Measurements from ENCODE around the gene TMEM161B.
A peak's percentile ranks its signal among the peaks of the same experiment; 100 is the strongest.

The TMEM161B gene

DNA sequence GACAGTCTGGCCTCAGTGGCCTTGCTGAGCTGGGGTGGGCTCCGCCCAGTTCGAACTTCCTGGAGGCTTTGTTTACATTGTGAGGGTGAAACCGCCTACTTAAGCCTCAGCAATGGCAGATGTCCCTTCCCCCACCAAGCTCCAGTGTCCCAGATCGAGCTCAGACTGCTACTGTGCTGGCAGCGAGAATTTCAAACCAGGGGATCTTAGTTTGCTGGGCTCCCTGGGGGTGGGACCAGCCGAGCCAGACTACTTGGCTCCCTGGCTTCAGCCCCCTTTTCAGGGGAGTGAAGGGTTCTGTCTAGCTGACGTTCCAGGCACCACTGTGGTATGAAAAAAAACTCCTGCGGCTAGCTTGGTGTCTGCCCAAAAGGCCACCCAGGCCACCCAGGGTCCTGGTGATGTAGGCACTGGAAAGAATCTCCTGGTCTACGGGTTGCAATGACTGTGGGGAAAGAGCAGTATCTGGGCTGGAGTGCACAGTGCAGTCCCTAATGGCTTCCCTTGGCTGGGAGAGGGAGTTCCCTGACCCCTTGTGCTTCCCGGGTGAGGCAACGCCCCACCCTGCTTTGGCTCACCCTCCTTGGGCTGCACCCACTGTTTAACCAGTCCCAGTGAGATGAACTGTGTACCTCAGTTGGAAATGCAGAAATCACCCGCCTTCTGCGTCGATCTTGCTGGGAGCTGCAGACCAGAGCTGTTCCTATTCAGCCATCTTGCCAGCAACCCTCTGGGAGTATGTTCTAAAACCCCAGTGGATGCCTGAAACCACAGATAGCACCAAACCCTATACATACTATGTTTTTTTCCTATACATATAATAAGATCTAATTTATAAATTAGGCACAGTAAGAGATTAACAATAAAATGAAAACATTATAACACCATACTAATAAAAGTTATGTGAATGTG lies 95.5 kb downstream of the TMEM161B start:
- no peak overlapping the region for H3K18ac ChIP-seq (ENCODE audit: low read length)
- H2BK5ac ChIP-seq (ENCODE audit: low read length): no peak overlapping the region
- H3K36me3 ChIP-seq (ENCODE audit: control insufficient read depth, insufficient read depth, low read length): no peaks in the 10 kb centered on the region
- peak overlapping the region; percentile 67 for H3K56ac ChIP-seq (ENCODE audit: low read length)
- H3K4me2 ChIP-seq (ENCODE audit: low read length): no peak overlapping the region
- H2AK5ac ChIP-seq (ENCODE audit: low read length): no peak overlapping the region
- no peak overlapping the region for H4K8ac ChIP-seq (ENCODE audit: low read depth, low read length)
- no peak overlapping the region for H3K4me3 ChIP-seq (ENCODE audit: low read length)
- H2BK120ac ChIP-seq (ENCODE audit: low read depth, low read length): no peak overlapping the region
- H3K4ac ChIP-seq (ENCODE audit: low read depth, low read length): peak overlapping the region; percentile 26
- H3K23ac ChIP-seq (ENCODE audit: low read length): no peak overlapping the region
- H3K9ac ChIP-seq (ENCODE audit: low read length): no peak overlapping the region
- peak overlapping the region; percentile 71 for H4K5ac ChIP-seq (ENCODE audit: low read length)
- H2BK15ac ChIP-seq (replicated peaks; ENCODE audit: low read depth): no peak overlapping the region
- no peak overlapping the region for H3K27ac ChIP-seq (ENCODE audit: low read depth, low read length)
- DNase-seq: peak; percentile 59
- H3K79me1 ChIP-seq (ENCODE audit: low read length): no peaks in the 10 kb centered on the region
- H3K79me2 ChIP-seq (ENCODE audit: control insufficient read depth, insufficient read depth, low read length): no peaks in the 10 kb centered on the region
- no peaks in the 10 kb centered on the region for H3K27me3 ChIP-seq (ENCODE audit: insufficient read depth, low read length, poor library complexity)
- peaks cover 4% of the 10 kb centered on the region for H3K4me1 ChIP-seq (ENCODE audit: control insufficient read depth, low read depth, low read length)
- no CpG with 5 or more reads among the region's 14 CpGs for WGBS (ENCODE audit: extremely low coverage, insufficient coverage, low lambda C conversion rate)

GRCh38 chr5:88159591-88159990 lies 109.1 kb downstream of the TMEM161B start:
- H2BK15ac ChIP-seq (replicated peaks; ENCODE audit: low read depth): no peak overlapping the region

DNA sequence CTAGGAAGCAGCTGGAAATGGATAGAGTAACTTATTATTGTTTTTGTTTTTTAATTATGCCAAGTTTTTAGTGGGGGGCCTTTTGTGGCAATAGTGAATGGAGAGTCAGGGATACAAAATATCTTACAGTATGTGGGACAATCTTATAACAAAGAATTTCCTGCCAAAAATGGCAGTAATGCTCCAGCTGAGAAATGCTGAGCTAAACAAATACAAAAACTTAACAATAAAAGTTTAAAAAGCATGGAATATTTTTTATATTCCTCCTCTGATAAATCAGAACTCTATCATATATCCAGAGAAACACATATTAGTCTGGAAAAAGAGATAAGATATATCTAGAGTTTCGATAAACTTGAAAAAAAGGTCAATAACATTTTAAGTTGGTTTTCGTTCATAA lies 110.6 kb downstream of the TMEM161B start:
- no CpG with 5 or more reads among the region's 2 CpGs for WGBS (ENCODE audit: extremely low coverage, insufficient coverage, low lambda C conversion rate)
- H3K79me1 ChIP-seq (ENCODE audit: low read length): no peaks in the 10 kb centered on the region

More at GRCh38 chr5:88159591-88159990, 109.1 kb downstream of the TMEM161B start:
- no peaks in the 10 kb centered on the region for H3K79me1 ChIP-seq (ENCODE audit: low read length)
- no peak overlapping the region for H3K4me3 ChIP-seq (ENCODE audit: low read length)
- no peaks in the 10 kb centered on the region for H3K4me1 ChIP-seq (ENCODE audit: control insufficient read depth, low read depth, low read length)
- H2BK5ac ChIP-seq (ENCODE audit: low read length): no peak overlapping the region
- H3K27ac ChIP-seq (ENCODE audit: low read depth, low read length): no peak overlapping the region
- no peak overlapping the region for H2BK120ac ChIP-seq (ENCODE audit: low read depth, low read length)
- H3K23ac ChIP-seq (ENCODE audit: low read length): no peak overlapping the region
- no peaks in the 10 kb centered on the region for H3K27me3 ChIP-seq (ENCODE audit: insufficient read depth, low read length, poor library complexity)
- WGBS (ENCODE audit: extremely low coverage, insufficient coverage, low lambda C conversion rate): no CpG with 5 or more reads among the region's 7 CpGs
- H4K8ac ChIP-seq (ENCODE audit: low read depth, low read length): no peak overlapping the region
- no peak overlapping the region for H4K5ac ChIP-seq (ENCODE audit: low read length)
- no peak overlapping the region for H3K9ac ChIP-seq (ENCODE audit: low read length)
- H2AK5ac ChIP-seq (ENCODE audit: low read length): no peak overlapping the region
- no peak overlapping the region for H3K4ac ChIP-seq (ENCODE audit: low read depth, low read length)
- no peaks in the 10 kb centered on the region for H3K36me3 ChIP-seq (ENCODE audit: control insufficient read depth, insufficient read depth, low read length)
- no peak overlapping the region for H3K18ac ChIP-seq (ENCODE audit: low read length)
- DNase-seq: no peak
- no peak overlapping the region for H3K4me2 ChIP-seq (ENCODE audit: low read length)
- no peaks in the 10 kb centered on the region for H3K79me2 ChIP-seq (ENCODE audit: control insufficient read depth, insufficient read depth, low read length)
- no peak overlapping the region for H3K56ac ChIP-seq (ENCODE audit: low read length)

DNA sequence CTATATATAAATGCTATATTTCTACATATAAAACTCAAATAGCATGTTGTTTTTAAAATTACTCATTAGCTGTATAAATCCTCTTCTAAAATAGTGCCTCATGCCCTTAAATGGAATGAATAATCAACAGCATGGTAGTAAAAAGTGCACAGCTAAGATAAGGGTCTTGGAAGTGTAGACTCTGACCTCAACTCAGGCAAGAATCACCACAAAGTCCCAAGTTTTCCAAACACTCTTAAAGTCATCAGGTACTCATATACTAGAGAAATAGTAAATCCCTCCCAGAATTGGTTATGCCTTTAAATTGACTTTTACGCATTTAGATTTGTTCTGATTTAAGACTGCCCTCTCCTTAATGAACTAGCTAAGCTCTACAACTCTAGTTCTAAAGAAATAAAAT lies 113.8 kb downstream of the TMEM161B start:
- no peaks in the 10 kb centered on the region for H3K79me2 ChIP-seq (ENCODE audit: control insufficient read depth, insufficient read depth, low read length)
- no peak overlapping the region for H3K4me3 ChIP-seq (ENCODE audit: low read length)
- H3K18ac ChIP-seq (ENCODE audit: low read length): no peak overlapping the region
- no peak overlapping the region for H2BK120ac ChIP-seq (ENCODE audit: low read depth, low read length)
- no peak overlapping the region for H3K27ac ChIP-seq (ENCODE audit: low read depth, low read length)
- no CpG with 5 or more reads among the region's 1 CpG for WGBS (ENCODE audit: extremely low coverage, insufficient coverage, low lambda C conversion rate)
- H2AK5ac ChIP-seq (ENCODE audit: low read length): no peak overlapping the region
- H3K56ac ChIP-seq (ENCODE audit: low read length): no peak overlapping the region
- no peaks in the 10 kb centered on the region for H3K27me3 ChIP-seq (ENCODE audit: insufficient read depth, low read length, poor library complexity)
- no peak overlapping the region for H4K5ac ChIP-seq (ENCODE audit: low read length)
- H3K4ac ChIP-seq (ENCODE audit: low read depth, low read length): no peak overlapping the region
- no peaks in the 10 kb centered on the region for H3K4me1 ChIP-seq (ENCODE audit: control insufficient read depth, low read depth, low read length)
- no peak overlapping the region for H3K23ac ChIP-seq (ENCODE audit: low read length)
- no peak overlapping the region for H2BK5ac ChIP-seq (ENCODE audit: low read length)
- DNase-seq: no peak
- H2BK15ac ChIP-seq (replicated peaks; ENCODE audit: low read depth): no peak overlapping the region
- H3K9ac ChIP-seq (ENCODE audit: low read length): no peak overlapping the region
- no peak overlapping the region for H3K4me2 ChIP-seq (ENCODE audit: low read length)
- no peaks in the 10 kb centered on the region for H3K79me1 ChIP-seq (ENCODE audit: low read length)
- no peak overlapping the region for H4K8ac ChIP-seq (ENCODE audit: low read depth, low read length)
- no peaks in the 10 kb centered on the region for H3K36me3 ChIP-seq (ENCODE audit: control insufficient read depth, insufficient read depth, low read length)

More for the DNA sequence above, 110.6 kb downstream of the TMEM161B start:
- Histone ChIP-seq H2BK15ac (replicated peaks; ENCODE audit: low read depth) (no peak overlapping the region), H3K9ac (ENCODE audit: low read length) (no peak overlapping the region), H3K18ac (ENCODE audit: low read length) (no peak overlapping the region), H3K23ac (ENCODE audit: low read length) (no peak overlapping the region), H3K4ac (ENCODE audit: low read depth, low read length) (no peak overlapping the region), H4K8ac (ENCODE audit: low read depth, low read length) (no peak overlapping the region), H2AK5ac (ENCODE audit: low read length) (no peak overlapping the region), H2BK120ac (ENCODE audit: low read depth, low read length) (no peak overlapping the region), H3K4me1 (ENCODE audit: control insufficient read depth, low read depth, low read length) (no peaks in the 10 kb centered on the region), H3K36me3 (ENCODE audit: control insufficient read depth, insufficient read depth, low read length) (no peaks in the 10 kb centered on the region), H3K4me3 (ENCODE audit: low read length) (no peak overlapping the region), H3K27me3 (ENCODE audit: insufficient read depth, low read length, poor library complexity) (no peaks in the 10 kb centered on the region), H4K5ac (ENCODE audit: low read length) (no peak overlapping the region), H3K27ac (ENCODE audit: low read depth, low read length) (no peak overlapping the region), H3K56ac (ENCODE audit: low read length) (no peak overlapping the region), H2BK5ac (ENCODE audit: low read length) (no peak overlapping the region), H3K79me2 (ENCODE audit: control insufficient read depth, insufficient read depth, low read length) (no peaks in the 10 kb centered on the region), H3K4me2 (ENCODE audit: low read length) (no peak overlapping the region)
- no peak for DNase-seq

DNA sequence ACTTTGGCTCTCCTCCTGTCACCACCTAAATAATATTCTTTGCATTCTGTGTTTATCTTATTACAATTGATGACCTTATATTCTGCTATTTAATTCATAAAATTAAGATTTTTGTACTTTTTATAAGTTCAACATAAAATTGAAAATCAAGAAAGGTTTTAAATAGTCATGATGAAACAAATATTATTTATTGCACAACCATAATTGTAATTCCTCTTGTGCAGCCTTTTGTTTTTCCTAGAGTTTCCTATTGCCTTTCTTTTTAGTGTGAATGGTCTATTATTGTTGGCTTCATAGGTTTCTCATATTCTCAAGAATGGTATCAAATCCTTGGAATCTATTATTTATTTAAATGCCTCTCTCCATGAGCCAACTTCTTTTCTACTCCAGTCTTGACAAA lies 117.9 kb downstream of the TMEM161B start:
- Histone ChIP-seq H3K4ac (ENCODE audit: low read depth, low read length) (no peak overlapping the region), H2BK15ac (replicated peaks; ENCODE audit: low read depth) (no peak overlapping the region), H3K4me1 (ENCODE audit: control insufficient read depth, low read depth, low read length) (no peaks in the 10 kb centered on the region), H4K5ac (ENCODE audit: low read length) (no peak overlapping the region), H3K4me2 (ENCODE audit: low read length) (no peak overlapping the region), H2AK5ac (ENCODE audit: low read length) (no peak overlapping the region), H3K4me3 (ENCODE audit: low read length) (no peak overlapping the region), H3K18ac (ENCODE audit: low read length) (no peak overlapping the region), H3K36me3 (ENCODE audit: control insufficient read depth, insufficient read depth, low read length) (no peaks in the 10 kb centered on the region), H2BK5ac (ENCODE audit: low read length) (no peak overlapping the region), H3K79me1 (ENCODE audit: low read length) (no peaks in the 10 kb centered on the region), H4K8ac (ENCODE audit: low read depth, low read length) (no peak overlapping the region), H3K27me3 (ENCODE audit: insufficient read depth, low read length, poor library complexity) (peaks cover 2% of the 10 kb centered on the region), H3K23ac (ENCODE audit: low read length) (no peak overlapping the region), H3K9ac (ENCODE audit: low read length) (no peak overlapping the region), H3K56ac (ENCODE audit: low read length) (no peak overlapping the region), H3K79me2 (ENCODE audit: control insufficient read depth, insufficient read depth, low read length) (no peaks in the 10 kb centered on the region), H3K27ac (ENCODE audit: low read depth, low read length) (no peak overlapping the region), H2BK120ac (ENCODE audit: low read depth, low read length) (no peak overlapping the region)
- DNase-seq: no peak

Measured in mesendoderm (in vitro differentiated cells).